Endodermal cell (in vitro differentiated cells): ENCODE results near the gene PROSER1. TPM values are rescaled to one million over a fixed set of nuclear protein-coding genes. Genes with fewer than 3 reads are reported as not detected.

Experiments
- DNase-seq: peaks from one replicate; pipeline ENCODE4 v3.0.0-alpha.2; 2017
- H3K27ac ChIP-seq: 2 replicates; pipeline ENCODE4 v1.5.1; 2013; ENCODE audit warnings: mild to moderate bottlenecking, low read depth, low read length, moderate library complexity
- H3K27me3 ChIP-seq: 2 replicates; pipeline ENCODE4 v1.6.1; 2013; ENCODE audit warnings: mild to moderate bottlenecking, low read length, moderate library complexity; ENCODE audit not compliant: insufficient read depth, control insufficient read depth, poor library complexity, severe bottlenecking
- H3K36me3 ChIP-seq: 2 replicates; pipeline ENCODE4 v1.7.0; 2013; ENCODE audit warnings: mild to moderate bottlenecking, low read length, moderate library complexity; ENCODE audit not compliant: control insufficient read depth, insufficient read depth
- H3K4me1 ChIP-seq: one replicate; pipeline ENCODE4 v1.7.0; 2013; ENCODE audit warnings: low read length; ENCODE audit not compliant: control insufficient read depth, insufficient read depth
- H3K4me3 ChIP-seq: 2 replicates; pipeline ENCODE4 v1.5.1; 2013; ENCODE audit warnings: mild to moderate bottlenecking, low read length, moderate library complexity
- H3K9ac ChIP-seq: 2 replicates; pipeline ENCODE4 v1.6.1; 2013; ENCODE audit warnings: mild to moderate bottlenecking, low read length, moderate library complexity; ENCODE audit not compliant: poor library complexity, severe bottlenecking; ENCODE audit errors: extremely low read depth
- H3K9me3 ChIP-seq: 2 replicates; pipeline ENCODE4 v1.6.1; 2013; ENCODE audit warnings: mild to moderate bottlenecking, low read length, moderate library complexity; ENCODE audit not compliant: control insufficient read depth
- H3K27ac Mint-ChIP-seq: 2 replicates; pipeline ENCODE4 v1.8.0; 2020; ENCODE audit warnings: mixed read lengths
- H3K27me3 Mint-ChIP-seq: 2 replicates; pipeline ENCODE4 v1.8.0; 2021; ENCODE audit warnings: mild to moderate bottlenecking, mixed read lengths; ENCODE audit not compliant: insufficient read depth
- H3K36me3 Mint-ChIP-seq: 2 replicates; pipeline ENCODE4 v1.8.0; 2020; ENCODE audit warnings: low read depth, mixed read lengths
- H3K4me1 Mint-ChIP-seq: 2 replicates; pipeline ENCODE4 v1.8.0; 2020; ENCODE audit warnings: mixed read lengths
- H3K4me3 Mint-ChIP-seq: 2 replicates; pipeline ENCODE4 v1.8.0; 2020; ENCODE audit warnings: mild to moderate bottlenecking, moderate library complexity, mixed read lengths
- H3K9me3 Mint-ChIP-seq: 2 replicates; pipeline ENCODE4 v1.8.0; 2020; ENCODE audit warnings: mild to moderate bottlenecking, mixed read lengths
- WGBS, 2 experiments: methylation state at CpG; one replicate each; pipeline versions ENCODE4 v1.1.5 to v1.1.7; 2013; ENCODE audit warnings: missing lambda C conversion rate in 2 of 2, mixed read lengths in 1 of 2; ENCODE audit not compliant: insufficient coverage in 1 of 2, insufficient read length in 1 of 2; 5-methylcytosine and 5-hydroxymethylcytosine counted together
- total RNA-seq, 2 donors: library from RNA; stranded (reverse); fragmentation: NEBNext Ultra II Directional in 1 of 2; extraction: Animal tissue kit (Norgen Biotek cat#: 25700) in 1 of 2; gene quantifications; 2 replicates in 1 of 2; 3 replicates in 1 of 2; pipeline ENCODE4 v1.2.1, GENCODE V29; 2021
- TF ChIP-seq, protein P1 (sequence below): fragments of 200-600 bp; sonication (generic); conservative IDR thresholded peaks from 2 replicates; pipeline ENCODE4 v1.5.0; 2021; ENCODE audit warnings: antibody characterized with exemption, mild to moderate bottlenecking

Gene PROSER1
- total RNA-seq, 2 donors from 2014 or later: 54.0 to 62.1 TPM

DNA sequence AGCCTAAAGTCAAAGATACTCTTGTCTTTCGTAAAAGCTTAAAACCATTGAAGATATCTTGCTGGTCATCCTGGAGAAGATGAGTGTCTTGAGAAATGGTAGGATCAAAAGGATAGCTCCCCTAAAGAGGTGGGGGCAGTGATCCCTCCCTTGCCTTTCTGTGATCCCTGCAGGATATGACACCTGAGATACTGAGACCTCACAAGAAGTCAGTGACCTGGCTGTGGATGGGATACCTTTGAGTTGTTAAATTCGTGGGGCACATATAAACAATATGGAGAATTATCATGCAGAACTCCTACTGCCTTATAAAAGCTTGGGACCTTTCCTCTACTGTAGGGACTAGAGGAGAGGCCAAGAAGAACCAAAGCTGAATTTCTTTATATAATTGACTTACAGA is 68.7 kb downstream of the PROSER1 start:
- H3K9me3 Mint-ChIP-seq: no peaks in the 10 kb centered on the region

DNA sequence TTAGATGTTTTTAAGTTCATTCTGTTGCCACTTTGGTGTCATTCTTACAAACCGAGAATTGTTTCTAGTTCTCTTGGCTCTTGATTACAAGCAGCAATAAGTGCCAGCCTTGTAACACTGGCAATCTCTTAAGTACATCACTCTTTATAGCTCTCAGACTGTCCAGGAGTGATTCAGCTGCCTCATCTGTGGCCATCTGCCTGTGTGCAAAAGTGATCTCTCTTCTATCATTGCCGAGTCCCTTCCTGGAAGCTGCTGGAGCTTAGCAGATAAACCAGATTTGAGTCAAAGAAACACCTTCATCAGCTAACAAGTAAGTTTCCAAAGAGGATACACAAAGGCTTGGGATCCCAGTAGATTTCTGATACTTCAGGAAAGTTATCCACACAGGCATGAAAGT is 70.4 kb downstream of the PROSER1 start:
- no peaks in the 10 kb centered on the region for H3K9me3 ChIP-seq
- TF ChIP-seq, protein P1, sequence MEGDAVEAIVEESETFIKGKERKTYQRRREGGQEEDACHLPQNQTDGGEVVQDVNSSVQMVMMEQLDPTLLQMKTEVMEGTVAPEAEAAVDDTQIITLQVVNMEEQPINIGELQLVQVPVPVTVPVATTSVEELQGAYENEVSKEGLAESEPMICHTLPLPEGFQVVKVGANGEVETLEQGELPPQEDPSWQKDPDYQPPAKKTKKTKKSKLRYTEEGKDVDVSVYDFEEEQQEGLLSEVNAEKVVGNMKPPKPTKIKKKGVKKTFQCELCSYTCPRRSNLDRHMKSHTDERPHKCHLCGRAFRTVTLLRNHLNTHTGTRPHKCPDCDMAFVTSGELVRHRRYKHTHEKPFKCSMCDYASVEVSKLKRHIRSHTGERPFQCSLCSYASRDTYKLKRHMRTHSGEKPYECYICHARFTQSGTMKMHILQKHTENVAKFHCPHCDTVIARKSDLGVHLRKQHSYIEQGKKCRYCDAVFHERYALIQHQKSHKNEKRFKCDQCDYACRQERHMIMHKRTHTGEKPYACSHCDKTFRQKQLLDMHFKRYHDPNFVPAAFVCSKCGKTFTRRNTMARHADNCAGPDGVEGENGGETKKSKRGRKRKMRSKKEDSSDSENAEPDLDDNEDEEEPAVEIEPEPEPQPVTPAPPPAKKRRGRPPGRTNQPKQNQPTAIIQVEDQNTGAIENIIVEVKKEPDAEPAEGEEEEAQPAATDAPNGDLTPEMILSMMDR: no peak
- H3K27ac Mint-ChIP-seq: no peak overlapping the region

More for the DNA sequence above, 68.7 kb downstream of the PROSER1 start:
- no peaks in the 10 kb centered on the region for H3K36me3 Mint-ChIP-seq
- WGBS, 2 experiments: 61% methylated on average over 2 of the region's 2 CpGs; no CpG with 5 or more reads in 1 of the 2 experiments
- no peaks in the 10 kb centered on the region for H3K27me3 ChIP-seq
- H3K9me3 ChIP-seq: no peaks in the 10 kb centered on the region
- no peak overlapping the region for H3K27ac ChIP-seq
- no peak for DNase-seq
- no peak overlapping the region for H3K4me3 ChIP-seq
- H3K4me1 ChIP-seq: no peaks in the 10 kb centered on the region
- H3K9ac ChIP-seq: no peak overlapping the region
- no peaks in the 10 kb centered on the region for H3K4me1 Mint-ChIP-seq
- no peak overlapping the region for H3K4me3 Mint-ChIP-seq
- no peak overlapping the region for H3K27ac Mint-ChIP-seq
- H3K36me3 ChIP-seq: no peaks in the 10 kb centered on the region
- TF ChIP-seq, protein P1: no peak
- no peaks in the 10 kb centered on the region for H3K27me3 Mint-ChIP-seq

DNA sequence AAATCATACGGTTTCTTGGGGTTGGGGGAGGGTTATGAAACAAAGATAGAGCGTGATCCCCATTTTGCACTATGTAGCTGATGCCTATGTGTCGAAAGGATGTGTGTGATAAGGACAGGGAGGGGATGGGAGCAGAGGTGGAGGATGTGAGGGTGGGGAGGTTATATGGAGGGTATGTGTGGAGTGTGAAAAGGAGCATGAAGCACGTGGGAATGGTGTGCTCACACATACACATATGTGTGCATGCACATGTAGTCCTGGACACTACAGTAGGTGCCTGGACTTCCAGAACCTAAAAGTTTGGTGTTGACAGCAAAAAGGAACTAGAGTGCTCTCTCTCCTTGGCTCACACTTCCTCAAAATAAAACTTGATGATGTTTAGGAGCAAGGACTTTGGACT is 72.6 kb downstream of the PROSER1 start:
- Mint-ChIP-seq H3K27ac (no peak overlapping the region), H3K27me3 (no peaks in the 10 kb centered on the region), H3K4me1 (no peaks in the 10 kb centered on the region), H3K36me3 (no peaks in the 10 kb centered on the region), H3K9me3 (peaks cover 10% of the 10 kb centered on the region), H3K4me3 (no peak overlapping the region)
- no peak for DNase-seq
- Histone ChIP-seq H3K9ac (no peak overlapping the region), H3K4me3 (no peak overlapping the region), H3K27ac (no peak overlapping the region), H3K36me3 (no peaks in the 10 kb centered on the region), H3K27me3 (no peaks in the 10 kb centered on the region), H3K4me1 (no peaks in the 10 kb centered on the region), H3K9me3 (peaks cover 9% of the 10 kb centered on the region)
- TF ChIP-seq, protein P1: no peak
- 92 to 100% methylated on average over 3 to 4 of the region's 4 CpGs for WGBS, 2 experiments

More for the DNA sequence above, 70.4 kb downstream of the PROSER1 start:
- H3K27ac ChIP-seq: no peak overlapping the region
- Mint-ChIP-seq H3K9me3 (no peaks in the 10 kb centered on the region), H3K27me3 (no peaks in the 10 kb centered on the region), H3K36me3 (no peaks in the 10 kb centered on the region), H3K4me1 (no peaks in the 10 kb centered on the region), H3K4me3 (no peak overlapping the region)
- 71 to 91% methylated on average over 1 to 2 of the region's 2 CpGs for WGBS, 2 experiments
- H3K36me3 ChIP-seq: no peaks in the 10 kb centered on the region
- H3K9ac ChIP-seq: no peak overlapping the region
- H3K27me3 ChIP-seq: no peaks in the 10 kb centered on the region
- DNase-seq: no peak
- no peak overlapping the region for H3K4me3 ChIP-seq
- no peaks in the 10 kb centered on the region for H3K4me1 ChIP-seq
